Neural cell (in vitro differentiated cells): ENCODE results near the gene NOL4L. TPM values are rescaled to one million over a fixed set of nuclear protein-coding genes. Genes with fewer than 3 reads are reported as not detected.

ENCODE experiments used
- H2AFZ ChIP-seq: fragments of 200-600, 300-800 bp; sonication (generic), shearing (Covaris generic); 2 replicates; pipeline ENCODE4 v1.6.0; 2014; ENCODE audit warnings: low read depth, mild to moderate bottlenecking, antibody characterized with exemption, low read length, moderate library complexity
- H3F3A ChIP-seq: fragments of 200-600 bp; shearing (Covaris generic); 2 replicates; pipeline ENCODE4 v1.6.1; 2016; ENCODE audit warnings: mild to moderate bottlenecking, moderate library complexity, mixed read lengths, antibody characterized with exemption, low read length; ENCODE audit not compliant: insufficient read depth, poor library complexity, severe bottlenecking
- H3K27ac ChIP-seq: fragments of 200-600, 300-800 bp; sonication (generic), shearing (Covaris generic); 2 replicates; pipeline ENCODE4 v1.5.1; 2014; ENCODE audit warnings: mild to moderate bottlenecking, low read length, moderate library complexity
- H3K27me3 ChIP-seq: fragments of 300-800, 200-600 bp; sonication (generic), shearing (Covaris generic); 2 replicates; pipeline ENCODE4 v1.6.0; 2014; ENCODE audit warnings: mild to moderate bottlenecking, low read depth, low read length, moderate library complexity; ENCODE audit not compliant: insufficient read depth
- H3K36me3 ChIP-seq: fragments of 300-800, 200-600 bp; sonication (generic), shearing (Covaris generic); 2 replicates; pipeline ENCODE4 v1.5.1; 2014; ENCODE audit warnings: mild to moderate bottlenecking, antibody characterized with exemption, low read length, moderate library complexity; ENCODE audit not compliant: insufficient read depth
- H3K4me2 ChIP-seq: fragments of 300-800, 200-600 bp; sonication (generic), shearing (Covaris generic); 2 replicates; pipeline ENCODE4 v1.6.0; 2014; ENCODE audit warnings: mild to moderate bottlenecking, low read length
- H3K4me3 ChIP-seq: fragments of 300-800, 200-600 bp; sonication (generic), shearing (Covaris generic); 2 replicates; pipeline ENCODE4 v1.5.1; 2014; ENCODE audit warnings: mild to moderate bottlenecking, low read length, moderate library complexity
- H3K79me2 ChIP-seq: fragments of 200-600 bp; shearing (Covaris generic); replicated peaks from 2 replicates; pipeline ENCODE4 v1.6.0; 2014; ENCODE audit warnings: mild to moderate bottlenecking, low read length, moderate library complexity; ENCODE audit not compliant: insufficient read depth
- H3K9ac ChIP-seq: fragments of 300-800, 200-600 bp; sonication (generic), shearing (Covaris generic); 2 replicates; pipeline ENCODE4 v1.6.1; 2016; ENCODE audit warnings: mild to moderate bottlenecking, low read length, mixed read lengths
- H3K9me2 ChIP-seq: fragments of 200-600 bp; shearing (Covaris generic); 2 replicates; pipeline ENCODE4 v1.6.1; 2016; ENCODE audit warnings: mild to moderate bottlenecking, low read length, mixed read lengths; ENCODE audit not compliant: insufficient read depth
- H3K9me3 ChIP-seq: fragments of 200-600, 300-800 bp; sonication (generic), shearing (Covaris generic); 2 replicates; pipeline ENCODE4 v1.6.1; 2016; ENCODE audit warnings: mild to moderate bottlenecking, mixed run types, low read length, moderate library complexity, mixed read lengths
- H4K20me1 ChIP-seq: fragments of 200-600 bp; shearing (Covaris generic); 2 replicates; pipeline ENCODE4 v1.6.1; 2016; ENCODE audit warnings: mild to moderate bottlenecking, mixed run types; ENCODE audit not compliant: insufficient read depth
- CTCF ChIP-seq: fragments of 450-650 bp; IDR thresholded peaks from 2 replicates; pipeline ENCODE4 v1.5.1; 2014; ENCODE audit warnings: antibody characterized with exemption, mild to moderate bottlenecking, moderate library complexity; ENCODE audit not compliant: poor library complexity, severe bottlenecking
- EP300 ChIP-seq: fragments of 450-650 bp; conservative IDR thresholded peaks from 2 replicates; pipeline ENCODE4 v1.6.1; 2014; ENCODE audit warnings: antibody characterized with exemption, mild to moderate bottlenecking, moderate library complexity; ENCODE audit not compliant: poor library complexity, severe bottlenecking
- EZH2 ChIP-seq: fragments of 200-600, 300-800 bp; shearing (Covaris generic), sonication (generic); IDR thresholded peaks from 2 replicates; pipeline ENCODE4 v1.6.1; 2014; ENCODE audit warnings: antibody characterized with exemption, low read length, borderline replicate concordance, mild to moderate bottlenecking; ENCODE audit not compliant: insufficient read depth, poor library complexity, severe bottlenecking
- MXI1 ChIP-seq: fragments of 450-650 bp; conservative IDR thresholded peaks from 2 replicates; pipeline ENCODE4 v1.6.1; 2014; ENCODE audit warnings: antibody characterized with exemption, mild to moderate bottlenecking; ENCODE audit not compliant: poor library complexity, severe bottlenecking
- POLR2AphosphoS5 ChIP-seq: IDR thresholded peaks from 2 replicates; pipeline ENCODE4 v1.6.1; 2012
- RAD21 ChIP-seq: fragments of 450-650 bp; conservative IDR thresholded peaks from 2 replicates; pipeline ENCODE4 v1.6.1; 2014; ENCODE audit warnings: antibody characterized with exemption, mild to moderate bottlenecking, moderate library complexity
- REST ChIP-seq: IDR thresholded peaks from 2 replicates; pipeline ENCODE4 v1.6.1; 2012; ENCODE audit warnings: borderline replicate concordance
- SMC3 ChIP-seq: fragments of 450-650 bp; conservative IDR thresholded peaks from 2 replicates; pipeline ENCODE4 v1.6.1; 2014; ENCODE audit warnings: antibody characterized with exemption, mild to moderate bottlenecking, moderate library complexity; ENCODE audit not compliant: poor library complexity
- TAF1 ChIP-seq: IDR thresholded peaks from 2 replicates; pipeline ENCODE4 v1.6.1; 2012; ENCODE audit warnings: low read depth
- polyA plus RNA-seq: library from polyadenylated mRNA; depleted of rRNA; stranded (reverse); fragments of >200 nt; gene quantifications from 2 replicates; pipeline ENCODE4 v1.2.3, GENCODE V29; 2014

The NOL4L gene
- polyA plus RNA-seq, 1 donor from 2014 or later, result 20.4 TPM

- Histone ChIP-seq H3K27me3 (no peaks in the 10 kb centered on the region), H4K20me1 (no peaks in the 10 kb centered on the region), H2AFZ (no peak overlapping the region), H3K9me2 (no peaks in the 10 kb centered on the region), H3K36me3 (no peaks in the 10 kb centered on the region), H3F3A (no peaks in the 10 kb centered on the region), H3K79me2 (peaks cover 22% of the 10 kb centered on the region), H3K27ac (no peak overlapping the region), H3K4me2 (no peak overlapping the region), H3K9me3 (no peaks in the 10 kb centered on the region), H3K9ac (no peak overlapping the region), H3K4me3 (no peak overlapping the region)
- TF ChIP-seq EZH2, result no peak
- TF ChIP-seq MXI1, result no peak
- no peak for TF ChIP-seq SMC3
- no peak for TF ChIP-seq EP300
- no peak for TF ChIP-seq POLR2AphosphoS5
- TF ChIP-seq RAD21, result no peak
- no peak for TF ChIP-seq TAF1
- TF ChIP-seq CTCF, result no peak
- no peak for TF ChIP-seq REST
Measured at GRCh38 chr20:32566379-32567374, 18.5 kb downstream of the NOL4L start.

GRCh38 chr20:32565735-32566032, 19.4 kb downstream of the NOL4L start:
- Histone ChIP-seq H3K27me3 (no peaks in the 10 kb centered on the region), H3K9me3 (no peaks in the 10 kb centered on the region), H3K9me2 (no peaks in the 10 kb centered on the region), H3K79me2 (peaks cover 27% of the 10 kb centered on the region), H4K20me1 (no peaks in the 10 kb centered on the region), H3K4me2 (no peak overlapping the region), H3K36me3 (no peaks in the 10 kb centered on the region), H3K4me3 (no peak overlapping the region), H3K27ac (no peak overlapping the region), H3F3A (no peaks in the 10 kb centered on the region), H3K9ac (no peak overlapping the region), H2AFZ (no peak overlapping the region)
- TF ChIP-seq POLR2AphosphoS5 (no peak), EZH2 (no peak), SMC3 (no peak), REST (no peak), RAD21 (no peak), TAF1 (no peak), MXI1 (no peak), CTCF (no peak), EP300 (no peak)
